ENCODE measurements around the gene ANGPTL2.

Gene ANGPTL2

GRCh38 chr9:127166651-127167524 is 44.5 kb upstream of the ANGPTL2 start:
- Histone ChIP-seq H4K20me1 (ENCODE audit: insufficient read depth, low read length) (no peaks in the 10 kb centered on the region), H3K79me2 (ENCODE audit: low read length) (no peaks in the 10 kb centered on the region), H3K27ac (ENCODE audit: low read length) (no peak overlapping the region; the same call in 1 of the 2 replicates), H3K4me3 (ENCODE audit: low read length) (no peak overlapping the region), H3K9me2 (replicated peaks; ENCODE audit: insufficient read depth, low read length) (no peaks in the 10 kb centered on the region), H3K4me1 (ENCODE audit: low read length) (peaks cover 18% of the 10 kb centered on the region), H3K4me2 (ENCODE audit: low read depth, low read length) (no peak overlapping the region), H3K9me3 (replicated peaks; ENCODE audit: insufficient read depth, low read length) (no peaks in the 10 kb centered on the region), H2AFZ (ENCODE audit: low read length) (no peak overlapping the region), H3F3A (ENCODE audit: insufficient read depth, low read length) (peaks cover 9% of the 10 kb centered on the region), H3K27me3 (replicated peaks; ENCODE audit: insufficient read depth, low read length) (no peaks in the 10 kb centered on the region), H3K9ac (ENCODE audit: low read length) (no peak overlapping the region), H3K36me3 (replicated peaks; ENCODE audit: insufficient read depth, low read length) (no peaks in the 10 kb centered on the region)
- TF ChIP-seq CTCF (IDR thresholded peaks at IDR 0.05; ENCODE audit: low read length) (no peak), EZH2 (optimal IDR thresholded peaks at IDR 0.05; ENCODE audit: low read depth, low read length) (no peak), EZH2phosphoT487 (IDR thresholded peaks at IDR 0.05; ENCODE audit: low read length) (no peak)
- DNase-seq = peak; percentile 62

DNA sequence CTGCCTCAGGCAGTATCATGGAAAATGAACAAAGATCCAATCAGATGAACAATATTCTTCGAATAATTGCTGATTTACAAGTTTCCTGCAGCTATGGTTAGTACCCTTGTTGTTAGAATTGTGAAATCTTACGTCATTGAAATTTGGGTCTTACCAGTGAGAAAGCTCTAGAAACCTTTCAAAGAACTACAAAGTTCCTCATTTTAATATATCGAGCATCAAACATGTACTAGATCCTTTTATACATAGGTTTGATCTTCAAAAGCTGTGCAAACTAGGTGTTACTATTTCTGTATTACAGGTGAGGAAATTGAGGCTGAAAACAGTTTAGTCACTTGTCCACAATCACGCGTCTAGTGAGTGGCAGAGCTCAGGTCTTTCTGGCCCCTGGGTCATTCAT is 43.7 kb upstream of the ANGPTL2 start:
- H3K36me3 ChIP-seq (replicated peaks; ENCODE audit: insufficient read depth, low read length) = no peaks in the 10 kb centered on the region
- no peaks in the 10 kb centered on the region for H3K27me3 ChIP-seq (replicated peaks; ENCODE audit: insufficient read depth, low read length)
- no peak overlapping the region for H3K9ac ChIP-seq (ENCODE audit: low read length)
- H3K9me2 ChIP-seq (replicated peaks; ENCODE audit: insufficient read depth, low read length) = no peaks in the 10 kb centered on the region
- H3K4me2 ChIP-seq (ENCODE audit: low read depth, low read length) = no peak overlapping the region
- no peaks in the 10 kb centered on the region for H3K9me3 ChIP-seq (replicated peaks; ENCODE audit: insufficient read depth, low read length)
- TF ChIP-seq CTCF (IDR thresholded peaks at IDR 0.05; ENCODE audit: low read length) (no peak), EZH2phosphoT487 (IDR thresholded peaks at IDR 0.05; ENCODE audit: low read length) (no peak), EZH2 (optimal IDR thresholded peaks at IDR 0.05; ENCODE audit: low read depth, low read length) (no peak)
- no peak overlapping the region for H3K4me3 ChIP-seq (ENCODE audit: low read length)
- peaks cover 18% of the 10 kb centered on the region for H3K4me1 ChIP-seq (ENCODE audit: low read length)
- peaks cover 9% of the 10 kb centered on the region for H3F3A ChIP-seq (ENCODE audit: insufficient read depth, low read length)
- H3K27ac ChIP-seq (ENCODE audit: low read length) = no peak overlapping the region
- DNase-seq = no peak
- no peak overlapping the region for H2AFZ ChIP-seq (ENCODE audit: low read length)
- H4K20me1 ChIP-seq (ENCODE audit: insufficient read depth, low read length) = no peaks in the 10 kb centered on the region
- no peaks in the 10 kb centered on the region for H3K79me2 ChIP-seq (ENCODE audit: low read length)

DNA sequence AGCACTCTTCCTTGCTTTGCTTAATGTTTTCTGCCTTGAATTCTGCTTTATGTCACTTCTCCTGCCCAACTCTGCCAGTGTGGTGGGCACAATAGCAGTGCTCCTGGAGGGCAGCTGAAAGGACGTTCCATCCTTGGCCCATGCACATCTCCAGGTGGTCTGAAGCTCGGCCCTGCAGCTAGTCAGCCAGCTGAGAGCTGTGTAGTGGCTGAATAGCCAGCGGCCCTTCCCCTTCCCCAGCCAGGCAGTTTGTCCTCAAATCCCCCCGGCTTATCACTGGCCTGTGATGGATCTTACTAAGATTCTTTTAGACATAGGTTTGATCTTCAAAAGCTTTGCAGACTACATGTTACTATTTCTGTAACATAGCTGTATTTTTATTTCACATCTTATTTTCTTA is 42.7 kb upstream of the ANGPTL2 start:
- Histone ChIP-seq H3K4me2 (ENCODE audit: low read depth, low read length) (no peak overlapping the region), H3K9me2 (replicated peaks; ENCODE audit: insufficient read depth, low read length) (no peaks in the 10 kb centered on the region), H3K9ac (ENCODE audit: low read length) (no peak overlapping the region), H3K36me3 (replicated peaks; ENCODE audit: insufficient read depth, low read length) (no peaks in the 10 kb centered on the region), H3K4me1 (ENCODE audit: low read length) (peaks cover 18% of the 10 kb centered on the region), H3F3A (ENCODE audit: insufficient read depth, low read length) (peaks cover 9% of the 10 kb centered on the region), H2AFZ (ENCODE audit: low read length) (no peak overlapping the region), H4K20me1 (ENCODE audit: insufficient read depth, low read length) (no peaks in the 10 kb centered on the region), H3K79me2 (ENCODE audit: low read length) (no peaks in the 10 kb centered on the region), H3K27ac (ENCODE audit: low read length) (no peak overlapping the region), H3K27me3 (replicated peaks; ENCODE audit: insufficient read depth, low read length) (no peaks in the 10 kb centered on the region), H3K4me3 (ENCODE audit: low read length) (no peak overlapping the region), H3K9me3 (replicated peaks; ENCODE audit: insufficient read depth, low read length) (no peaks in the 10 kb centered on the region)
- DNase-seq = no peak
- no peak for TF ChIP-seq EZH2phosphoT487 (IDR thresholded peaks at IDR 0.05; ENCODE audit: low read length)
- TF ChIP-seq CTCF (IDR thresholded peaks at IDR 0.05; ENCODE audit: low read length) = no peak
- TF ChIP-seq EZH2 (optimal IDR thresholded peaks at IDR 0.05; ENCODE audit: low read depth, low read length) = no peak
